GM19467 (cell line): ENCODE data around the gene POU2AF3.

Experiments
- ATAC-seq: cut with Tn5 transposase; IDR thresholded peaks from one replicate; pipeline ENCODE4 v1.9.1; 2021; ENCODE audit warnings: mild to moderate bottlenecking, moderate library complexity; ENCODE audit not compliant: unreplicated experiment

Gene POU2AF3

DNA sequence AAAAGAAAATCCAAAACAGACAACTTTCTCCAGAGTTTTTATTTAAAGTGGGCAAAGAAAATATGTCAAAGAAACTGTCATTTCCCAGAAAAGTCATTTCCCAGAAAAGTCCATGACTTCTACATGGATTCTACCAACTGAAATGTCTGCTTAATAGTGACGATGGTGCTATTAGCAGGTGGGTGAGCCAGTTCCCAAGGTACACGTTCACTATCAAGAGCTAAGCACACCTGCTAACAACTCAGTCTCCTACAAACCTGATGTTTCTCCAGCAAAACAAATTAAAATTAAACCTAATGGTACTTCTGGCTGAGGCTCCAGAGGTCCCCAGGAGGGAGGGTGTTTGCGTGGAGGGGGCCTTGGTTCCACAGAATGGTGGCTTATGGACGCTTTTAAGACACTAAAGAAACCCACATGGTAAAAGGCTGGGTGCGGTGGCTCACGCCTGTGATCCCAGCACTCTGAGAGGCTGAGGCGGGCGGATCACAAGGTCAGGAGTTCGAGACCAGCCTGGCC, 53.9 kb downstream of the POU2AF3 start:
- no peak for ATAC-seq

GRCh38 chr11:111352935-111353710, 54.8 kb downstream of the POU2AF3 start:
- ATAC-seq = no peak

DNA sequence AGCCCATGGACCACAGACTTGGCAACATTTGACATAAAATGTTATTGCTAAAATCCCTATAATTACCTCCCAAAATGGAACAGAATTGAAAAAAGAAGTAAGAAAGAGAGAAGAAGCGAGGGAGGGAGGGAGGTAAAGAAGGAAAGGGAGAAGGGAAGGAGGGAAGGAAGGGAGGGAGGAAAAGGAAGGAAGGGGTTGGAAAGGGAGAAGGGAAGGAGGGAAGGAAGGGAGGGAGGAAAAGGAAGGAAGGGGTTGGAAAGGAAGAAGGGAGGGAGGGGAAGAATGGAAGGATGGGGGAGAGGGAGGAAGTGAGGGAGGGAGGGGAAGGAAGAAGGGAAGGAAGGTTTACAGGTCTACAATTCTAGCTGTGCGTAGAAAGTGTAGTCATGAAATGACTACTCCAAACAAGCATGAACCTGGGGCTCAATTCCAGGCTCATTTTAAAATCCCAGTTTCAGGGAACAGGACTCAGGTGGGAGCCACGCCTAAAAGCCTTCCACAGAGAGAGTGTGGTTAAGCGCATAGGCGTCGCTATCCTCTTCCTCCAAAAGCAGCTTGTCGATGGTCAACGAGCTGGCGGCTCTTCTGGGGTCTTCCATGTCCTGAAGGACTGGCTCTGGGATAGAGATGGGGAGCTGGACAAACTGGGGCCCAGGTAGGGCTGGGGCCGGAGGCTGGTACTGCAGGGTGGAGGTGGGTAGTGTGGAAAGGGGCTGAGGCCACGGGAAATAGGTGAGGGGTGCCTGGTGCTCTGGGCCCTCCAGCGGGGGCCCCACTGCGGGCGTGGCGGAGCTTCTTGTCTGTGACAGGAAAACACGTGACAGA, 55.6 kb downstream of the POU2AF3 start:
- ATAC-seq = no peak

DNA sequence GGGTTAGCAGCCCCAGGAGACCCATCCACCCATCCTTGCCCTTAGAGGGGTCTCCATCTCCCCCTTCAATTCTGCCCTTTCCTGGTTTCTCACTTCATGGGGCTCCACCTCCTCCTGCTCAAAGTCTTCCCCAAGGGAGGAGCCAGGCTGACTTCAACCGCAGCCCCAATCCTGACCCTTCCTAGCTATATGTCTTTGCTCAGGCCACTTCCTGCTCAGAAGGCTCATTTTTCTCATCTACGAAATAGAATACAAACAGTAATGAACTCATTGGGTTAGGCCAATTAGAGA, 56.2 kb downstream of the POU2AF3 start:
- ATAC-seq = no peak

GRCh38 chr11:111355101-111355500, 56.8 kb downstream of the POU2AF3 start:
- no peak for ATAC-seq

- no peak for ATAC-seq
These were observed 57.8 kb downstream of the POU2AF3 start for GRCh38 chr11:111355956-111356659.

GRCh38 chr11:111356660-111357048, 58.3 kb downstream of the POU2AF3 start:
- ATAC-seq = no peak

DNA sequence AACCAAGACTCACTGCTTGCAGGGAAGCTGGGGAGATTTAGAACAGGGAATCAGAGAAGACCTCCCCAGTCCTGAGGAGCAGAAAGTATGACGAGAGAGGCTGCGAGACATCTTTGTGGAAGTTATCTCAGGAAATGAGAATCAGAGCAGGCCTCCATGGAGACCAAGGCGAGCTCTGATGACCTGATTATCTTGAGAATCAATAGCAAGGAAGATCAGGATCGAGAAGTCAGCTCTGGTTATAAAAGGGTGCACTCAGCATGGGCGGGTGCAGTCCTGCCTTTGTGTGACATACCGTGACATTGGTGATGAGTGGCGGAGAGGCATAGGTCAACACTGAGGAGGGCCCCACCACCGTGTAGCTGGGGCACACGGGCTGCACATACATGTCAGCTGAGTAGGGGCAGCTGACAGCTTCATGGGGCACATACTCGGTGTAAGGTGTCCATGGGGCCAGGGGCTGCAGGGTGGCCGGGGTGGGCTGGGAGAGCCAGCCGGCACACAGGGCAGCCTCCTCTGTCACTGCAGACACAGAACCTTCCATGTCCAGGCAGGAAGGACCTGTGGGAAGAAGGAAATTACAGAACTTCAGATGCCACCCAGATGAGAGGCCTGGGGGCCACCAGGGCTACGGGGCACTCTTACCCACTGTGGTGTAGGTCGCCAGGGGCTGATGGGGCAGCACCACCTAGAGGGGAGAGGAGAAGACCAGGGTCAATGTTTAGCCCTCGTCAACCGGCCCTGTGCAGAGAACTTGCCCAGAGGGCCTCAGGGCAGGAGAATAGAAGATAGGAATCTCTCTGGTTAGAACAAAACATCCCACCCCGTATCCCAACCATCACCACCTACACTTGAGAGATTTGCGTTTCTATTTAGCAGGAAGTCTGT, 59.0 kb downstream of the POU2AF3 start:
- ATAC-seq = no peak
